ENCODE results near the gene BTNL3.

DNA sequence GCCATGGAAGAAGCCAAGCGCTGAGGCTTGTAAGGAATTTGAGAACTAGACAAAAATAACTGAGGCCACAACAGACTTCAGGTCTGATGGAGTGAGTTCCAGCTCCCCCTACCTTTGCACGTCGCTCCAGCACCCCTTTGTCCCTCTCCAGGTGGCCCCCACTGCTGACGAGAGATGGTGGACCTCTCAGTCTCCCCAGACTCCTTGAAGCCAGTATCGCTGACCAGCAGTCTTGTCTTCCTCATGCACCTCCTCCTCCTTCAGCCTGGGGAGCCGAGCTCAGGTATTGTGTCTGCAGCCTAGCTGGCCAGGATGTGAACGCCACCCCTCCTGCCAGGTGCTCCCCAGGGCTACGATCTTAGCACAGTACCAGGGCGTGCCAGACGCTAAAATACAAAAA lies 56.7 kb downstream of the BTNL3 start:
- TF ChIP-seq, protein P1, sequence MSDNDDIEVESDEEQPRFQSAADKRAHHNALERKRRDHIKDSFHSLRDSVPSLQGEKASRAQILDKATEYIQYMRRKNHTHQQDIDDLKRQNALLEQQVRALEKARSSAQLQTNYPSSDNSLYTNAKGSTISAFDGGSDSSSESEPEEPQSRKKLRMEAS (IDR thresholded peaks at IDR 0.05; ENCODE audit: insufficient read depth, insufficient read length): no peak
- no peak for TF ChIP-seq CTCF (IDR thresholded peaks at IDR 0.05; ENCODE audit: extremely low read depth in 1 of 2, insufficient read depth in 1 of 2, low read depth in 1 of 2, low read length in 2 of 2)
